ENCODE data around the gene CRYGD. TPM values are rescaled to one million over a fixed set of nuclear protein-coding genes. Genes with fewer than 3 reads are reported as not detected.

The CRYGD gene
- total RNA-seq, 1 donor from 2014 or later, result not detected

DNA sequence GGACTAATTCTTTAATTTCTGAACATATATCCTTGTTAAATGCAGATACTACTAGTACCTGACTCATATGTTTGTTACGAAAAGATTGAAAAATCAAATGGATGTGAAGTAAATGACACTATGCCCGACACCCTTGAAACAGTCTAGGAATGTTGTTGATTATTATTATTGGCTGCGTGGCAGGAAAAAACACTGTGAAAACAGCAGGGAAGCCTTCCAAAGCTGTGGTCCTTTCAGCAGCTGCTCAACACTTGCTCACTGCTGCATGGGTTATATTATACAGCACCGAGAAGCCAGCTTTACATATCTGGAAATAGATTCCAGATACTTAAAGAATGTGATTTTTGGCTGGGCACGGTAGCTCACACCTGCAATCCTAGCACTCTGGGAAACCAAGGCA, 26.5 kb downstream of the CRYGD start:
- DNase-seq (ENCODE audit: missing footprints) (no peak), ATAC-seq (peak; percentile 77)

DNA sequence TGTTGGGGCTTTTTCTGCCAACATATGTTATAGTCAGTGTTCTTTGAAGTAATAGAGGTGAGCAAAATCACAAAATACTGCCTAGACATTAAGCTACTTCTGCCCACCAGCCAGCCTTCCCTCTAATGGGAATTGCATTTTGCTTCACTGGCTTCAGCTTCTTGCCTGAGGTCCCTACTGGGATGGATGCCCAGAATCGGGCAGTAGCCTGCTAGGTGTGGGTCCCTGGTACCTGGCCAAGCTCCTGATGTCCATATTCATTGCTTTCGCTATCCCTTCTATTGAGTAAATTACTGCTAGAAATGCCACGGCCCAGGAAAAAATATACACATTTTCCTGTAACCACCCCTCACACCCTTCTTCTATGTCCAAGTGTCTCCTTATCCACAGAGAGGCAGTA, 27.0 kb downstream of the CRYGD start:
- ATAC-seq (no peak), DNase-seq (ENCODE audit: missing footprints) (no peak)
- intact Hi-C loops (cut with DNase I), result no loop called here

More for the DNA sequence above, 26.5 kb downstream of the CRYGD start:
- intact Hi-C loops (cut with DNase I), result no loop called here

DNA sequence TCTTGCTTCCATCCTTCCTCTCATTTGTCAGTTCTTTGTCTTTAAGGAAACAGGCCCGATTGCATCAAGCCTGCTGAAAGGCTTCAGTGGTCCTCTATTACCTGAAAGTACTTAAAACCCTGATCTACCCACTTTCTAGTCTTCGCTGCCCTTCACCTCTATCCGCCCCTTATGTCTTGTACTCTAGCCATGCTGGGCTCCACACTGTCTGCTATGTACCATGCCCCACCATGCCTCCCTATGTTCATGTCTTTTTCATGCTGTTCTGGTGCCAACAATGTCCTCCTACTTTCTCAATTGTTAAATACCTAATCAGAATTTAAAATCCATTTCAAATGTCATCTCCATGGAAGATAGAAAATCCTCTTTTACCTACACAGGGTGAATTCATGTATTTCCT, 28.2 kb downstream of the CRYGD start:
- intact Hi-C loops (cut with DNase I), result no loop called here
- no peak for DNase-seq (ENCODE audit: missing footprints)
- no peak for ATAC-seq

DNA sequence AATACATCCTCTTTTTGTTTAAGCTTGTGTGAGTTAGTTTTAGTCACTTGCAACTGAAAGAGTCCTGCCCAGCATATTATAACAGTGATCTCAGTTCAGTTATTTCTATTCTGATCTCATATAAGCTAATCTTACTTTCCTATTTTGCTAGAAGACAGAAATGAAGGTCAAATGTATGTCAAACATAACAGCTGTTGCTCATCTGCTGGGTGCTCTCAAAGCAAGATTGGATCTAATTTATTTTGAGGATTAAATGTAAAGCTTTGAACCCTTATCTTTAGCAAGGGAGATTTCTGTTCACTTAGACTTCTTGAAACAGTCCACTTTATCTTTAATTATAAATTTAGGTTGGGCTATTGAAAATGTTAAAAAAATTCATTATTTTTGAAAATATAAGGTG, 31.2 kb downstream of the CRYGD start:
- no peak for DNase-seq (ENCODE audit: missing footprints)
- ATAC-seq, result no peak
- intact Hi-C loops (cut with DNase I), result no loop called here

DNA sequence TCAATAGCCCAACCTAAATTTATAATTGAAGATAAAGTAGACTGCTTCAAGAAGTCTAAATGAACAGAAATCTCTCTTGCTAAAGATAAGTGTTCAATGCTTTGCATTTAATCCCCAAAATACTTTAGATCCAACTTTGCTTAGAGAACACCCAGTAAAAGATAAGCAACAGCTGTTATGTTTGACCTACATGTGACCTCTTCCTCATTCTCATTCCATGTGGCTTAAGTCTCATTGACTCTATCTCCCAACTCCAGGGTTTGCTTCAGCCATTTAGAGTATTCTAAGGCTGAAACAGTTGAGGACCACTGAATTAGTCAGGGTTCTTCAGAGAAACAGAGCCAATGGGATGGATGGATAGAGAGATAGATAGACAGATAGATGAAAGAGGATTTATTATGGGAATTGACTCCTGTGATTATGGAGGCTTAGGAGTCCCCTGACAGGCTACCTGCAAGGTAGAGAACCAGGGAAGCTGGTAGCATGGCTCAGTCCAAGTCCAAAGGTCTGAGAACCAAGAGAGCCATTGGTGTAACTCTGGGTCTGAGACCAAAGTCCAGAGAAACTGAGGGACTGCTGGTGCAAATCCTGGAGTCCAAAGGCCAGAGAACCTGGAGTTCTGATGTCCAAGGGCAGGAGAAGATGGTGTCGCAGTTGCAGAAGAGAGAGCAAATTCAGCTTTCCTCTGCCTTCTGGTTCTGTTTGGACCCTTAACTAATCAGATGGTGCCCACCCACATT, 32.1 kb downstream of the CRYGD start:
- intact Hi-C loops (cut with DNase I), result no loop called here
- DNase-seq (ENCODE audit: missing footprints) (no peak), ATAC-seq (no peak)

DNA sequence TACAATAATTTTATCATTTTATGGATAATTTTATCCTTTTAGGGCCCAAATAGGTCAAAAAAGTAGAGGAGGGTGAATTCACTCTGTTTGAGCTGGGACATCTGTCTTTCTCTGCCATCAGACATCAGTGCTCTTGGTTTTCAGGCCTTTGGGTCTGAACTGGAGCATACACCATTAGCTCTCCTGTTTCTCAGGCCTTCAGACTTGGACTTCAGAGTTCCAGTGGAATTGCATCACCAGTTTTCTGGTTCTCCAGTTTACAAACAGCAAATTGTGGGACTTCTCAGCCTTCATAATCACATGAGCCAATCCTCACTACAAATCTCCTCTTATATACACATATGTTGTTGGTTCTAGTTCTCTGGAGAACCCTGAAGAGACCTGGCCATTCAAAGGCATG, 33.9 kb downstream of the CRYGD start:
- DNase-seq (ENCODE audit: missing footprints) (no peak), ATAC-seq (no peak)
- intact Hi-C loops (cut with DNase I), result no loop called here

DNA sequence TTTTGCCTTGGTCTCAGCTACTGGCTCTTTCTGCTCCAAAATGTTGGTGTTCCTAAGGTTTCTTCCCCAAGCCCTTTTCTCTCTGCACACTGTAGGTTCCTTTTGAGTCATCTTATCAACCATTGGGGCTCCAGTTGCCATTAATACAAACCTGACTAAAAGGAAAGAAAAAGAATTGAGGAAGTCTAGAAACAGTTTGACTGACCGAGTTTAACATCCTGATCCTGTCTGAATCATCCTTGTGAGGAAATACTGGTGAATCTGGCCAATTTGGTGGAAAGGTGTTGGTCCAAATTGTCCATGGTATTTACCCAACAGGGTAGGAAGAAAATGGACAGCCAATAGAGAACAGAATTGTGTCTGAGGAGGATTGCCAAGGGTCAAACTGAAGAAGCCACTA, 38.3 kb downstream of the CRYGD start:
- DNase-seq (ENCODE audit: missing footprints) (no peak), ATAC-seq (no peak)
- intact Hi-C loops (cut with DNase I), result no loop called here

DNA sequence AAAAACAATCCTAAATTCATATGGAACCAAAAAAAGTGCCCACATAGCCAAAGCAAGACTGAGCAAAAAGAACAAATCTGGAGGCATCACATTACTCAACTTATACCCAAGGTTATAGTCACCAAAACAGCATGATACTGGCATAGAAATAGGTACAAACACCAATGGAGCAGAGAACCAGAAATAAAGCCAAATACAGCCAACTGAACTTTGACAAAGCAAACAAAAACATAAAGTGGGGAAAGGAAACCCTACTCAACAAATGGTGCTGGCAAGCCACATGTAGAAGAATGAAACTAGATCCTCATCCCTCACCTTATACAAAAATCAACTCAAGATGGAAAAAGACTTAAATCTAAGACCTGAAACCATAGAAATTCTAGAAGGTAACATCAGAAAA, 40.5 kb downstream of the CRYGD start:
- ATAC-seq (no peak), DNase-seq (ENCODE audit: missing footprints) (no peak)
- intact Hi-C loops (cut with DNase I), result no loop called here

DNA sequence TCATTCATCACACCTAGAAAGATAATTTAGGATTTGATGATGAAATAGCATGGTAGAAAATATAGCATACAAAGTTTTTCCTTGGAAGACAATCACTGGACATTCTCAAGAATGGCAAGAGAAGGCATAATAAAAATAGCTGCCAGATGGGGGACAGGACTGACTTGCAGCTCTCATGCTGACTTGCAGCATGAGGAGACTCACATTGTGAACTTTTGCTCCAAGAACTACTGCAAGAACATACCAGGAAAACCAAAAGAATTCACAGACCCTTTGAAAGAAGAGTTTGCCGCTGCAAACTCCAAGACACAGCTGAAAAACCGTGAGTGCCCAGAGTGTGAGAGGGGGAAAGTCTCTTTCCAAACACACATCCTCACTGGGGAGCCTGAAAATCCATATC, 47.0 kb downstream of the CRYGD start:
- DNase-seq (ENCODE audit: missing footprints) (no peak), ATAC-seq (no peak)
- intact Hi-C loops (cut with DNase I), result no loop called here

DNA sequence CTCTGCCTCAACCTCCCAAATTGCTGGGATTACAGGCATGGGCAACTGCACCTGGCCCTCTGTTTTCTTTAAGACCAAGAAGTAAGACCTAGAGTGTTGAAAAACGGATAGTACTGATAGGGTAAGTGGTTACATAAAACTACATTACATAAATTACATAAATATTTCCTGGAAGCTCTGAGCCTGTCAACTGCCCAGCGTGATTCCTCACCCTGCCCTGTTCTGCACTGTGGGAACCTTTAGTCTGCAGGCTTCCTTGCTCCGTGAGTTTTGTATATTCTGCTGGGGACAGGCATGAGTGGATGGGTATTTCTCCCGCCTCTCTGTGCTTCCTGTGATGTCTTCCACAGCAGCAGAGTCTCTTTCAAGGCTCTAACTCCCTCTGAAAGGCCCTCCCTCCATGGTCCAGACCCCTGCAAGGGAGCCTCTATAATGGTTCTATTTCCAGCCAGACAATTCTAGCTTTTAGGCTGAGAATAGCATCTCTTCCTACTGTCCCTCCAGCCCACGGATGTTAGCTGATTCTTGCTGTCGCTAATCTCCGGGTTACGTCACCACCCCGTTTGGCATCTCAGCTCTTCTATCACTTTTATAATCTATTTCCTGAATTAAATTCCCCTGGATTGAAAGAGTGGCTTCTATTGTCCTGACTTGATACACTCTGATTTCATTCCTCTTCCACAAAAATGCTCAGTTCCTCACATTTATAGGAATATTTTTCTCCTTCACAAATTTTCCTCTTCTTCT, 49.5 kb downstream of the CRYGD start:
- ATAC-seq, result no peak
- no peak for DNase-seq (ENCODE audit: missing footprints)
- intact Hi-C loops (cut with DNase I), result loop anchor here (5.0 kb wide), 1 partner anchor 327 kb away; no protein-coding TSS in a partner anchor

DNA sequence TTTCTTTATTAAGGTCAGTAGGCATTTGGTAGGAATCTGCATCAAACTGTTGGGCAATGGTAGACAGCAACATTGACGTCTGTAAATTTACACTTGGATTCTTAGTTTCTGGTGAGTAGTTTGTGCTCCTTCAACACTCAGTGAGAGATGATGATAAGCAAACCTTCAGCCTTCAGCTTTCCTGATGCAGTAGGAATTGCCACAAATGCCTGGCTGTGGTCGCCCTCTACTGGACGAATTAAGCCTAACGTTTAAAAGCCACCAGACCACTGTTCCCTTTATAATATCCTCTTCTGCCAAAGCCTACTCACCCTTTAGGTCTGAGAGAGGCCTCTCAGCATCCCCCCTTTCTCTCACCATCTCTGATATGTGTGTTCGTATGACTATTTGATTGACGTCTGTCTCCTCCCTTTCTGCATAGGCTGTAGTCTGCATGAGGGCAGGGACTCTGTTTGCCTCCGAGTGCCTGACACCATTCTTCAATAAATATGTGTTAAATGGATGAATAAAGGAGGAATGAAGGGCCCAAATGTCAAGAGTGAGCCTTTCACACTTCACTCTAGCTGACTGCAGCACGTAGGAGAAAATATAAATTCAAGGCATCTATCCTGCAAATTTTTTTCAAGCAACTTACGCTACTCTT, 52.0 kb downstream of the CRYGD start:
- intact Hi-C loops (cut with DNase I), result loop anchor here (5.0 kb wide), 1 partner anchor 325 kb away; no protein-coding TSS in a partner anchor
- DNase-seq (ENCODE audit: missing footprints) (no peak), ATAC-seq (peak; percentile 71)

Other genes with a start within 250 kb of the CRYGD start
- 13.6 TPM for gene PLEKHM3, start 99.0 kb downstream of the CRYGD start, total RNA-seq
- not detected for gene CRYGC, start 5.3 kb upstream of the CRYGD start, total RNA-seq
- gene CRYGB, start 21.6 kb upstream of the CRYGD start, total RNA-seq, result not detected
- not detected for gene CRYGA, start 39.1 kb upstream of the CRYGD start, total RNA-seq
- not detected for gene C2orf80, start 65.5 kb upstream of the CRYGD start, total RNA-seq
- gene IDH1, start 130.5 kb upstream of the CRYGD start, total RNA-seq, result 52.4 TPM
- gene PIKFYVE, start 141.7 kb upstream of the CRYGD start, total RNA-seq, result 14.8 TPM

Data from Right ventricle myocardium inferior (tissue), 1 donor.